ENCODE measurements around the gene TEN1.

GRCh38 chr17:76018801-76019200, 39.8 kb downstream of the TEN1 start:
- TF ChIP-seq, protein P1, sequence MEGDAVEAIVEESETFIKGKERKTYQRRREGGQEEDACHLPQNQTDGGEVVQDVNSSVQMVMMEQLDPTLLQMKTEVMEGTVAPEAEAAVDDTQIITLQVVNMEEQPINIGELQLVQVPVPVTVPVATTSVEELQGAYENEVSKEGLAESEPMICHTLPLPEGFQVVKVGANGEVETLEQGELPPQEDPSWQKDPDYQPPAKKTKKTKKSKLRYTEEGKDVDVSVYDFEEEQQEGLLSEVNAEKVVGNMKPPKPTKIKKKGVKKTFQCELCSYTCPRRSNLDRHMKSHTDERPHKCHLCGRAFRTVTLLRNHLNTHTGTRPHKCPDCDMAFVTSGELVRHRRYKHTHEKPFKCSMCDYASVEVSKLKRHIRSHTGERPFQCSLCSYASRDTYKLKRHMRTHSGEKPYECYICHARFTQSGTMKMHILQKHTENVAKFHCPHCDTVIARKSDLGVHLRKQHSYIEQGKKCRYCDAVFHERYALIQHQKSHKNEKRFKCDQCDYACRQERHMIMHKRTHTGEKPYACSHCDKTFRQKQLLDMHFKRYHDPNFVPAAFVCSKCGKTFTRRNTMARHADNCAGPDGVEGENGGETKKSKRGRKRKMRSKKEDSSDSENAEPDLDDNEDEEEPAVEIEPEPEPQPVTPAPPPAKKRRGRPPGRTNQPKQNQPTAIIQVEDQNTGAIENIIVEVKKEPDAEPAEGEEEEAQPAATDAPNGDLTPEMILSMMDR (IDR thresholded peaks at IDR 0.05): no peak
- TF ChIP-seq POLR2A (IDR thresholded peaks at IDR 0.05): no peak

All from body of pancreas (tissue), 4 donors.